ENCODE results near the gene SLC66A3.

SLC66A3 gene

GRCh38 chr2:11214770-11215169 is 59.5 kb downstream of the SLC66A3 start:
- no peak for DNase-seq
- Histone ChIP-seq H3K9me3 (no peaks in the 10 kb centered on the region), H3K36me3 (peaks cover 7% of the 10 kb centered on the region), H3K4me1 (no peaks in the 10 kb centered on the region; the same call in 1 of the 2 replicates), H3K4me3 (ENCODE audit: low read depth, low read length) (no peak overlapping the region), H3K27me3 (no peaks in the 10 kb centered on the region; the same call in 1 of the 2 replicates)
- no peak for TF ChIP-seq CTCF (IDR thresholded peaks at IDR 0.05; ENCODE audit: low read depth, low read length)

GRCh38 chr2:11215407-11215806 is 60.1 kb downstream of the SLC66A3 start:
- Histone ChIP-seq H3K4me1 (no peaks in the 10 kb centered on the region; the same call in 1 of the 2 replicates), H3K9me3 (no peaks in the 10 kb centered on the region), H3K27me3 (no peaks in the 10 kb centered on the region; the same call in 1 of the 2 replicates), H3K36me3 (peaks cover 7% of the 10 kb centered on the region), H3K4me3 (ENCODE audit: low read depth, low read length) (no peak overlapping the region)
- no peak for DNase-seq
- no peak for TF ChIP-seq CTCF (IDR thresholded peaks at IDR 0.05; ENCODE audit: low read depth, low read length)

GRCh38 chr2:11220445-11220844 is 65.2 kb downstream of the SLC66A3 start:
- peaks cover 4% of the 10 kb centered on the region for H3K36me3 ChIP-seq

GRCh38 chr2:11222845-11223244 is 67.6 kb downstream of the SLC66A3 start:
- DNase-seq, result no peak
- no peaks in the 10 kb centered on the region for H3K4me1 ChIP-seq
- H3K9me3 ChIP-seq, result no peaks in the 10 kb centered on the region
- peaks cover 4% of the 10 kb centered on the region for H3K36me3 ChIP-seq
- no peaks in the 10 kb centered on the region for H3K27me3 ChIP-seq
- TF ChIP-seq CTCF (IDR thresholded peaks at IDR 0.05; ENCODE audit: low read depth, low read length), result no peak
- no peak overlapping the region for H3K4me3 ChIP-seq (ENCODE audit: low read depth, low read length)

More at GRCh38 chr2:11220445-11220844, 65.2 kb downstream of the SLC66A3 start:
- no peak for DNase-seq
- H3K9me3 ChIP-seq, result no peaks in the 10 kb centered on the region
- no peak for TF ChIP-seq CTCF (IDR thresholded peaks at IDR 0.05; ENCODE audit: low read depth, low read length)
- H3K4me3 ChIP-seq (ENCODE audit: low read depth, low read length), result no peak overlapping the region
- no peaks in the 10 kb centered on the region for H3K27me3 ChIP-seq
- no peaks in the 10 kb centered on the region for H3K4me1 ChIP-seq

GRCh38 chr2:11224887-11225286 is 69.6 kb downstream of the SLC66A3 start:
- no peak for DNase-seq
- Histone ChIP-seq H3K27me3 (no peaks in the 10 kb centered on the region), H3K4me3 (ENCODE audit: low read depth, low read length) (no peak overlapping the region), H3K9me3 (no peaks in the 10 kb centered on the region), H3K4me1 (no peaks in the 10 kb centered on the region), H3K36me3 (peaks cover 4% of the 10 kb centered on the region)
- no peak for TF ChIP-seq CTCF (IDR thresholded peaks at IDR 0.05; ENCODE audit: low read depth, low read length)

- Histone ChIP-seq H3K27me3 (no peaks in the 10 kb centered on the region), H3K36me3 (no peaks in the 10 kb centered on the region), H3K9me3 (no peaks in the 10 kb centered on the region), H3K4me1 (no peaks in the 10 kb centered on the region), H3K4me3 (ENCODE audit: low read depth, low read length) (no peak overlapping the region)
- TF ChIP-seq CTCF (IDR thresholded peaks at IDR 0.05; ENCODE audit: low read depth, low read length), result no peak
- no peak for DNase-seq
Observed at GRCh38 chr2:11227595-11227994, 72.3 kb downstream of the SLC66A3 start.

Measured in BE2C (cell line).